ENCODE data around the gene TIMMDC1.
"Not testable (repeated sequence)": the region's sequence is repeated elsewhere in the genome, so short reads cannot be mapped to it uniquely, and the experiment has no call there.

The TIMMDC1 gene

GRCh38 chr3:119514637-119515036 lies 16.3 kb downstream of the TIMMDC1 start:
- no peak for DNase-seq

DNA sequence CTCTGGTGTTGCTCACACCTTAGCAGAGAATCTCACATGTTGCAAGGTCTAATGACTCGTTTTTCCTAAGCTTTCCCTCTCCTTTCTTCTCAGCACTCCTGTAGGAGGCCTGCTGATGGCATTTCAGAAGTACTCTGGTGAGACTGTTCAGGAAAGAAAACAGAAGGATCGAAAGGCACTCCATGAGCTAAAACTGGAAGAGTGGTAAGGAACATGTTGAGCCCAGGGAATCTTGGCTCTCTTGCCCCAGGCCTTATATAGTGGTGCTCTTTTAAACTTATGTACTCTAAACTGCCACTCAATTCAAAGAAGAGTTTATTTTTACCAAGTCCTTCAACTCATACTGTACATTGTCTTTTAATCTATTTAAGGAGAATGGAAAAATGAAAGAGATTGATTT lies 18.8 kb downstream of the TIMMDC1 start:
- DNase-seq, result no peak

GRCh38 chr3:119518026-119518425 lies 19.7 kb downstream of the TIMMDC1 start:
- DNase-seq, result no peak

DNA sequence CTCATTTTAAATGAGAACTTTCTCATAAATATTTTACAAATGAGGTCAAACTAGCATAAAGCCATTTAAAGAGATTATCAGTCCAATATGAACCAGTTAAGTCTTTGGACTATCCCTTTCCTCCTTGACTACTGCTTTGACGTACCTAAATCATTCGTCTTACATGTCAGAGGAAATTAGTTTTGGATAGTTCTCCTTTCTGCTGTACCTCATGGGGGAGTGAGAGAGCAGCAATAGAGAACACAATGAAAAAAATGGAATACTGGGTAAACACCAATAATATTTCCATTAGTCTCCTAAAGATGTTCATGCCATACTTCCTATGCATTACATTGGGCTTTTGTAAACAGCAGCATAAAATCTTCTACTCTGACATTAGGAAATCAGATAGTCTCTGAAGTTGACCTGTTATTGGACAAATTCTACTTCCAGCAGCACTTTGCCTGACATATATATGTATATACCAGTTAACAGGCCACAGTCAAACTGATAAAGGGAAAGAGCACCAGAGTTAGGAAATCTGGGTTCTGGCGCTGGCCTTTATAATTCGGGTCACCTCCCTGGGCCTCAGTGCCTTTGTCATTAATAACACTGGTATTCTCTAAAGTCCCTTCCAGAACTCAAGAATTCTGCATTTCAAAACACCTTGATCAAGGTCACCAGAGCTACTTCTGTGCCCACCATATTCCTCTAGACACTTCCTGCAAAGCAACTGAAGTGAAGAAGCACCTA lies 26.8 kb downstream of the TIMMDC1 start:
- peak; percentile 52 to 66 (median 64) for DNase-seq

GRCh38 chr3:119527714-119528113 lies 29.4 kb downstream of the TIMMDC1 start:
- DNase-seq, result no peak

- no peak for DNase-seq
Measured at GRCh38 chr3:119529883-119530282, 31.5 kb downstream of the TIMMDC1 start.

DNA sequence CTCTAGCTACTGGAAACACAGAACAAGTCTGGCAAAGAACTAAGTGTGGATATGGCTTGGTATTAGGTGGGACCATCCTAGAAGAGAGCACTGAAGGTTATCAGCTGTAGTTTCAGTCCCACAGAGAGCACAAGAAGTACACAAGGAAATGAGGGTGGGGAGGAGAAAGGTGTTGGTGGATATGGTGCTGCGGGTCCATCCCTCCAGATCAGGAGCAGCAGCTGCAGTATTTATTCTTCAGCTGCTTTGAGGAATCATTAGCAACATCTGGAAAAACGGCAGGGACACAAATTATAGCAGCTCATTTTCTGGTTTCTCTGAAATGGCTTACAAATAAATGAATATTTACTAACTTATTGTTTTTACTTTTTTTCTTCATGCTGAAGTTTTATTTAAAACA lies 32.1 kb downstream of the TIMMDC1 start:
- no peak for DNase-seq

DNA sequence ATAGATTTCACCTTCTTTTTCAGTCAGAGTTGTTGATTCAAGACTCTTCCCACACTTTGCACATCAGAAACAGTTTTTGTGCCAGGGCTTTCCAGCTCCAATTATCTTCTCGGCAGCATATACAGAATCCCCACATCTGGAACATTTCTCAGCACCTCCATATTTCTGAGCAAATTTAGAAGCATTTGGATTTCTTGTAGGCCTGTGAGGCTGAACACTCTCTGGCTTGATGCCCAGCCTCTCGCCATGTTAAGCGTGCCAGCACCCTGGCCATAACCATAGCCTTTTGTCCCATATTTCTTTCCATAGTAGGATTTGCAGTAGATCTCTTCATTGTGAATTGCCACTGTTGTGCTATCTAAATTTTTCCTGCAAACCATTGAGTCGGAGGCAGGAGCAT lies 32.8 kb downstream of the TIMMDC1 start:
- DNase-seq, result no peak

DNA sequence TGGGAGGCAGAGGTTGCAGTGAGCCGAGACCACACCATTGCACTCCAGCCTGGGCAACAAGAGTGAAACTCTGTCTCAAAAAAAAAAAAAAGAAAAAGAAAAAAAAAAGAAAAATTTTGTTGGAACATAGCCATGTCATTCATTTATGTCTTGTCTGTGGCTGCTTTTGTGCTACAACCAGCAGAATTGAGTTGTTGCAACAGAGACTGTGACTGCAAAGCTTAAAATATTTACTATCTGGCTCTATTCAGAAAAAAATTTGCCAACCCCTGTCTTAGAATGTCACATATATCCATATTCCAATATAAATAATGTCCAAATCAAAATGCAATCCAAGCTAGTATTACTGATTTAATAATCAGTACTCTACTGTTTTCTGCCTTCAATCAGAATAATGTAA lies 35.9 kb downstream of the TIMMDC1 start:
- no peak for DNase-seq

GRCh38 chr3:119536757-119537156 lies 38.4 kb downstream of the TIMMDC1 start:
- no peak for DNase-seq

- no peak for DNase-seq
Measured at GRCh38 chr3:119538772-119539171, 40.4 kb downstream of the TIMMDC1 start.

DNA sequence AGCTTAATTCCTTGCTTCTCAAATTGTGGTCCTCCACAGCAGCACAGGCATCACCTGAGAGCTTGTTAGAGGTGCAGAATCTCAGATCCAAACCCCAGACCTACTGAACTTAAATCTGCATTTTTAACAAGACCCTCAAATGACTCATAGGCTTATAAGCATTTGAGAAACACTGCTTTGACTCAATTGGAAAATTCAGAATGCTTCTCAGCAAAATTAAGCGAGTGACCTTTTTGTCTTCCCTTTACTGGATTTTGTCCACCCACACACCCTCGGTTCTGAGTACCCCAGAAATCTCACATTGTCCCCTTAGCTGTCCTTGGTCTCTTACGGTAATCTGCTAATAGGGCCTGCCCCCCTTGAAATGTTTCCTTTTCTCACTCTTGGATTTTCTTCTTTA lies 43.2 kb downstream of the TIMMDC1 start:
- DNase-seq, result no peak

DNA sequence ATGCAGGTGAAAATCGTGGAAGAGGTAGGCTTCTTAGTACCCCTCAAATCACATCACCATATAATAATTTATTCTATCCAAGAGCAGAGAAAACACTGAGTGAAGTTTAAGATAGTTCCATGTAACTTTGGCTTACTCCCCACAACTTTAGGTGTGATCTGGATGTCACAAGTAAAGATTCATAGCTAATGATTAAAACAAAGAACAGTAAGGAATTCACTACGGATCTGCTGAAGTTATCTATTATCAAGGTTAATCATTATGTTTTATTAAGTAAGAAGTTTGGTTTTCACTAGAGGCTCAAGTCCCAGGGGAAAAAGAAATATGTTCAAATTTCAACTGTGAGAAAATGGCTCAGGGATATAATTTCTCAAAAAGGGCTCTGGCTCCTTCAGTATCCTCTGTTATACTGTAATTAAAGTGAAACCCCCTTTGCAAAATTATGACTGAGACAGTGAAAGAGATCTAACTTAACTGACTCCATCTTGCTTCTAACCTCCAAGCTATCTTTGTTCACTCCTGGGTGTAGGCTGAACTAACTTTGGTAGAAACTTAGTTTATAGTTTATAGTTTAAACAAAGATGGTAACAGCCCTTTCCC lies 43.9 kb downstream of the TIMMDC1 start:
- no peak for DNase-seq

DNA sequence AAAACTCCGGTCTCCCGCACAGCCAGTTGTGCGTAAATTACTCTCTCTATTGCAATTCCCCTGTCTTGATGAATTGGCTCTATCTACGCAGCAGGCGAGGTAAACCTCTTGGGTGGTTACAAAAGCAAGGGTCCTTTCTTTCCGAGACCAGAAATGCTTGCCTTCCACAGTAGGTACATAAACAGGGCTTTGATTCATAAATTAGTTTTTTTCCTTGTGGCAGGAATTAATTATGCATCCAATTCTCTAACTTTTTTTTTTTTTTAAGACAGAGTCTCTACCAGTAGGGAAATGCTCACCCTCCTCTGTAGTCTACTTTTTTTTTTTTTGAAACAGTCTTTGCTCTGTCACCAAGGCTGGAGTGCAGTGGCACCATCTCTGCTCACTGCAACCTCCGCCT lies 44.8 kb downstream of the TIMMDC1 start:
- no peak for DNase-seq

DNA sequence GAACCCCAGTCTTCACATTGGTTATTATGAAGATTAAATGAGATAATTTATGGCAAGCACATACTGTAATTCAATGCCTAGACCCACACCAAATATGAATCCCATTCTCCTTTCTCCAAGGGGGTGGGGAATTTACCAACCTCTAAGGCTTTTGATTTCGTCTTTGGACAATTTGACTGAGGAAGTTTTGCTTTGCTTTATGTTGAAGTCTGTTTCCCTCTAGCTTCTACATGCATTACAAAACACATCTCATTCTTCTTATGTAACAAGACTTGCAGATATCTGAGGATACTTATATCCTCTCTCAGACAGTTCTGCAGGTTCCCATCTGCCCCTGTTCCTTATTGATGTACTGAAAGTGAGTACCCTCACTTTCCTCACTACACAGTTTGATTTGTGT lies 48.9 kb downstream of the TIMMDC1 start:
- peak; percentile 46 to 58 (median 57) for DNase-seq

DNA sequence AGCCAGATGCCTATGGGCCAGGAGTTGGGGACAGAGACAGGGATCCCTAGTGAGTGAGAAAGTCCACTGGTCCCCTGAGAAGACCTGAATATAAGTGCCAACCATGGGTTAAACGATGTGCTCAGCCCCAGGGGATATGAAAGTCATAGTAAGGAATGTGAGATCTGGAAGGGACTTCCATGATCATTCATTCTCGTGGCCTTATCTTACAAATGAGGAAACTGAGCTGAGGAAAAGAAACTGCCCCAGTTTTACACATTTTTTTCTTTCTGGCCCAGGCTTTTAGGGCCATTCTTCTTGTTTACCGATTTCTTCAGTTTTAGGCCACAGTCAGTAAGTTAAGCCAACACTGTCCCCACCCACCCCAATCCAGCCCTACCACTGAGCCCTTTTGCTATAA lies 50.0 kb downstream of the TIMMDC1 start:
- peak; percentile 69 to 80 (median 76) for DNase-seq

DNA sequence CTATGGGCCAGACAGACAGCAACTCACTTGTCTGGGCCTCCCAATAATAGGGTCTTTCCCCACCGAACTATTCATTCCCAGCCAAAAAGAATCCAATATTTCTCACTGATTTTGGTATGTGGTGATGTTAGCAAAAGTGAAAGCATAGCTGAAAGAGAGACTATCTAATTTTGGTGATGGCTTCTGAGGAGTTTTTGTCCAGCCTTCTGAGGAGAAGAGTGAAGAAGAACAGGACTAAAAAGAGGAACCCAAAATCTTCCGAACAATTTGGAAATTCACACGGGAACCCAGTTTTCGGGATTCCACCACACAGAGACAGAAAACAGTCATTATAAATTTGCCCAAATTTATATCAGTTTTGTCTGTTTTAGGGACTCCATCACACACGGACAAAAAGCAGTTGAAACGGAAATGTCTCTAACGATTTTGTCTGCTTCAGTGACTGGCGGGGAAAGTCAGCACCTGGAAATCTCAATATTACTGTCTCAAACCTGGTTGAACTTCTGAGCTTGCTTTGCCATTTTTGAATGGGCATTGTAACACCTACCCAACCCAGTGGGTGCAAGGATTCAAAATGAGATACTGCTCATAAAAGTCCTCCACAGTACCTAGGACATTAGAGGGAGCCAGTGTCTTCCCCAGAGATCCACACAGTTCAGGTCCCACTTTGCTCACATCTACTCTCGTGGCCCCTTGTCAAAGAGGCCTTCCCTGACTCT lies 52.0 kb downstream of the TIMMDC1 start:
- DNase-seq, result peak in 1 of 3 donors; percentile 59

DNA sequence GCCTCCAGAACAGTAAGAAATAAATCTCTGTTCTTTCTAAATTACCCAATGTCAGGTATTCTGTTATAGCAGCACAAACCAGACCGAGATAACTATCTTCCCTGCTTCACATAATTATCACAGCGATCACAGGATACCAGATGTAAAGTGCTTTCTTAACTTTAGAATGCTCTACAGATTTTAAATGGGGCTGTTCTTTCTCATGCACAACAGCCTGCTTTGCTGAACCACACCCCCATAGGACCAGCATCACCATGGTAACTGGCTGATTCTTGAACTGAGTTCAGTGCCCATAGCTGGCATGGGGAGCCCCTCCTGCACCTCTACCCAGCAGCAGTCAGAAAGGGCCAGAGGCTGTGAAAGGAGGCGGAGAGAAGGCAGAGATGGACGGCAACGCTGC lies 53.3 kb downstream of the TIMMDC1 start:
- DNase-seq, result no peak

GRCh38 chr3:119552928-119553327 lies 54.6 kb downstream of the TIMMDC1 start:
- DNase-seq, result not testable (repeated sequence)

DNA sequence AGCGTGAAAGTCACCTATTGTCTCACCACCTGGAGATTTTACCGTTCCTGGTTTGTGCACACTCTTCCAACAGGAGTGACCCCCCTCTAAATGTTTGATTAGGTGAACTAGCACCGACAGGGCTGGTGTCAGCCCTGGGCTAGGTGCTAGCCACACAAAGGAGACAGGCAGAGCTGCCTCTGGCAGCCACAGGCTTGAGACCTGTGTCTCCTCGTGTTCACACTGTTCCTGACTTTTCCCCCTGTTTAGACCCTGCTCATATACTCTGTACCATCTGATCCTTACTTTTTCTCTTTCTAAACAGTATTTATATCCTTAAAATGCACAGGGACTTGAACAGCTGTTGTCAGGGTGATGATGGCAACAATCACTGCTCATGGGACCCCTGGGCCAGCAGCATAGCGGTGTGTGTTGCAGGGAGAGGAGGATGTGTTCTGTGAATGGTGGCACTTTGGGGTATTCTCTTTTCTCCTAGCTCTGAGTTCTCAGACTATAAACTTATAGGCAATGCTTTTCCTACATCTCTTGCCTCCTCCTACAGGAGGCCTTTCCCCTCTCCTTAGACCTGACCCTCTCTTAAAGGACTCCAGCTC lies 55.6 kb downstream of the TIMMDC1 start:
- no peak for DNase-seq

DNA sequence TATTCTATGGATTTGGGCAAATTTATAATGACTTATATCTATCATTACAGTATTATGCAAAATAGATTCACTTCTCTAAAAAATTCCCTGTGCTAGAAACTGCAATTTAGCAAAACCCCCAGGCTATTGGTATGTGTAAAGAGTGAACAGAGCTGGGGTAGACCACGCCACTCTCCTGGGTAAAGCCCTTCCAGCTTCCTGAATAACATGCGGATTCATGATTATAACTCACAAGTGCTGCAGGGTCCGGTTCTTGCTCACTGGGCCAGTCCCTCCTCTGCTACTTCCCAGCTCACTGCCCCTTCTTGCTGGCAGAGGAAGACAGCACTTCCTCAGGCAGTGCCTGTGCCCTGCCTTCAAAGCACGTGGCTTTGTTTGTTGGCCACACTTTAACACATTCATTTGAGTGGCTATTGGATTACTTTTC lies 57.0 kb downstream of the TIMMDC1 start:
- peak; percentile 93 to 99 (median 96) for DNase-seq

DNA sequence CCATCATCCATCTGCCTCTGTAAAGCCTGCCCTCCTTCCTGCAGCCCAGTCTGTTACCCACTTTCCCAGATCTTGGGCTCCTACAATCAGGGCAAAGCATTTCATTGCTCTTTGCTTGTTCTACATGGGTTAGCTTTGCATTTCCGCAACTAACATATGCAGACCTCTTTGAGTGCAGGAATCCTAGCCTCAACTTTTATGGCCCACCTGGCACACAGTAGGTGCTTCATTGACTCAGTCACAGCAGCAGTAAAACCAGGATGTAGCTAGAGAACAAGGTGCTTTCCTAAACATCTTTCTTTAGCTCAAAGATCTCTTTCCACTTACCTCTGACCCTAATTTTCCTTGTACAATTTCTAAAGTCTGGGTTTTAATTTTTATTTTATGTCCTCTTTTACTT lies 57.6 kb downstream of the TIMMDC1 start:
- no peak for DNase-seq

- DNase-seq, result no peak
Measured at GRCh38 chr3:119557192-119557876, 59.0 kb downstream of the TIMMDC1 start.
